Spleen (tissue), 7 donors: Measurements from ENCODE around the gene CUL3.

ENCODE experiments used
- CTCF ChIP-seq, 11 experiments: fragments of 200-600 bp in 7 of 11; fragments of 450-650 bp in 4 of 11; sonication (generic) in 4 of 11; IDR thresholded peaks in 8 of 11; conservative IDR thresholded peaks in 3 of 11; 1 replicate in 7 of 11; 2 replicates in 4 of 11; pipeline versions ENCODE4 v1.4.0 to v1.8.0; 2016 to 2021; ENCODE audit warnings: antibody characterized with exemption in 11 of 11, inconsistent platforms in 4 of 11, mild to moderate bottlenecking in 1 of 11
- POLR2A ChIP-seq, 3 donors: fragments of 450-650 bp; IDR thresholded peaks; one replicate each; pipeline ENCODE4 v1.5.1; 2017; ENCODE audit warnings: antibody characterized with exemption in 3 of 3, mild to moderate bottlenecking in 1 of 3
- donor health status: DM: no; HTN: no; CAD: no; lungs with moderate emphysema.
- donor health status: DM: no; HTN: no; CAD: no.
- donor health status: DM: no; HTN: no; CAD: no.

- TF ChIP-seq CTCF (IDR thresholded peaks at IDR 0.05 in 8 of 11, conservative IDR thresholded peaks at IDR 0.05 in 3 of 11) (no peak), POLR2A (IDR thresholded peaks at IDR 0.05) (no peak)
Observed at GRCh38 chr2:224545884-224546644, 39.1 kb downstream of the CUL3 start.
